ENCODE measurements around the gene PLEKHA8. TPM values are rescaled to one million over a fixed set of nuclear protein-coding genes. Genes with fewer than 3 reads are reported as not detected.

The PLEKHA8 gene
- total RNA-seq, 2 donors from 2014 or later, result 5.5 to 12.0 TPM

DNA sequence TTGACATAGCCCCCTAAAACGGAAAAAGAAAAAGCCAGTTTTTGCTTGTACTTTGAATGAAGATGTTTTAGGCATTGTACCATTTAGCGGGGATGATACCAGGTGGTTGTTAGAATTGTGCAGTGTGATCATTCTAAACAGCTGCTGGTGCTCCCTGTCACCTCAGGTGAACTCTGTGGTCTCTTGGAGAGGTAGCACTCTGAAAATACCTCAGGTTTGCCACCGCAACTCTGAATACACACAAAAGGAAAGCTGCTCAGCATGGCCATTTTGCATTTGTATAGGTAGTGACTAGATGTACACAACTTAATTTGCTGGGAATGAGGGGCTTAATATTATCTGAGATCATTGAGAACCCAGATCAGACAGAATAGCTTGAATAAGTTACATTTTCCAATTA is 52.6 kb downstream of the PLEKHA8 start:
- 97% methylated on average over 3 of the region's 3 CpGs for WGBS
- Histone ChIP-seq H3K36me3 (no peaks in the 10 kb centered on the region), H3K27me3 (replicated peaks; ENCODE audit: insufficient read depth) (no peaks in the 10 kb centered on the region), H3K9me3 (no peaks in the 10 kb centered on the region), H3K27ac (no peak overlapping the region), H3K4me3 (no peak overlapping the region), H3K4me1 (replicated peaks) (no peaks in the 10 kb centered on the region)
- TF ChIP-seq POLR2A (IDR thresholded peaks at IDR 0.05), result no peak
- intact Hi-C loops (cut with DNase I), result no loop called here
- no peak for DNase-seq (ENCODE audit: low spot score)

DNA sequence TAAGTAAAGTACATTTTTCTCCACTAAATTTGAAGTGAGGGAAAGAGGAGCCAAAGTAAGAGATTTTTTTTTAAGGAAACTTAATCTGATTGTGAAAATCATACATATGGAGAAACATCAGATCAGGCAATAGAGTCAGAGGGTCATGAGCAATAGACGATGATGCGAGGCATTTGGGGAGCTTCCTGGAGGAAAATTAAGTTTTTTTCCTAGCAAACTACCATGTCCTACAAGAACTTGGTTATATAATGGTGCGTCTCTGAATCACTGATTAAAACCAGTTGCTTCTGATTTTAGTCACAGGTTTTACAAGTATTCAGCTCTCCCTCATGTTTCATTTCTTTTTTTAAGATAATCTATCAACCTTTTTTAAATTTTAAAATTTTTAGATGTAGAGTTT is 54.5 kb downstream of the PLEKHA8 start:
- H3K4me1 ChIP-seq (replicated peaks), result no peaks in the 10 kb centered on the region
- no peak overlapping the region for H3K4me3 ChIP-seq
- H3K9me3 ChIP-seq, result no peaks in the 10 kb centered on the region
- no peaks in the 10 kb centered on the region for H3K36me3 ChIP-seq
- H3K27ac ChIP-seq, result no peak overlapping the region
- intact Hi-C loops (cut with DNase I), result no loop called here
- TF ChIP-seq POLR2AphosphoS5 (IDR thresholded peaks at IDR 0.05) (no peak), POLR2A (IDR thresholded peaks at IDR 0.05) (no peak)
- TF ChIP-seq, protein P1, sequence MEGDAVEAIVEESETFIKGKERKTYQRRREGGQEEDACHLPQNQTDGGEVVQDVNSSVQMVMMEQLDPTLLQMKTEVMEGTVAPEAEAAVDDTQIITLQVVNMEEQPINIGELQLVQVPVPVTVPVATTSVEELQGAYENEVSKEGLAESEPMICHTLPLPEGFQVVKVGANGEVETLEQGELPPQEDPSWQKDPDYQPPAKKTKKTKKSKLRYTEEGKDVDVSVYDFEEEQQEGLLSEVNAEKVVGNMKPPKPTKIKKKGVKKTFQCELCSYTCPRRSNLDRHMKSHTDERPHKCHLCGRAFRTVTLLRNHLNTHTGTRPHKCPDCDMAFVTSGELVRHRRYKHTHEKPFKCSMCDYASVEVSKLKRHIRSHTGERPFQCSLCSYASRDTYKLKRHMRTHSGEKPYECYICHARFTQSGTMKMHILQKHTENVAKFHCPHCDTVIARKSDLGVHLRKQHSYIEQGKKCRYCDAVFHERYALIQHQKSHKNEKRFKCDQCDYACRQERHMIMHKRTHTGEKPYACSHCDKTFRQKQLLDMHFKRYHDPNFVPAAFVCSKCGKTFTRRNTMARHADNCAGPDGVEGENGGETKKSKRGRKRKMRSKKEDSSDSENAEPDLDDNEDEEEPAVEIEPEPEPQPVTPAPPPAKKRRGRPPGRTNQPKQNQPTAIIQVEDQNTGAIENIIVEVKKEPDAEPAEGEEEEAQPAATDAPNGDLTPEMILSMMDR (IDR thresholded peaks at IDR 0.05), result no peak
- DNase-seq (ENCODE audit: low spot score), result no peak
- no peaks in the 10 kb centered on the region for H3K27me3 ChIP-seq (replicated peaks; ENCODE audit: insufficient read depth)
- 98% methylated on average over 3 of the region's 3 CpGs for WGBS

DNA sequence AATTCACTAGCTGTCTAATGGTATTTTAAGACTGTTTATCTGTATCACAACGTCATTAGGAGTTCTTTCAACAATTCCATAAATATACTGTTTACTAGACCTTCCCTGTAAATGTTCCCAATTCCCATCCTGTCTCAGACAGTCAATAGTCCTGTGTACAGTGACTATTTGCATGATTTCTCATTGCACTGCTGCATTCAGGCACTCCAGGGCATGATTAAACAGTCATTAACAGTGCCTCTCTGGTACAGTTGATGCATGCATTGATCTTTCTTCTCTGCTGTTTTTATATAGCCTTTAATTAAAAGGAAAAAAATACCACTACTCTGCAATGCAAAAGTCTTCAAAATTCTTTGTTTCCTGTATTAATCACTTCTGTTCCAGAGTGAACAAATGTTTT is 55.1 kb downstream of the PLEKHA8 start:
- Histone ChIP-seq H3K9me3 (no peaks in the 10 kb centered on the region), H3K36me3 (no peaks in the 10 kb centered on the region), H3K27me3 (replicated peaks; ENCODE audit: insufficient read depth) (no peaks in the 10 kb centered on the region), H3K4me3 (no peak overlapping the region), H3K27ac (no peak overlapping the region), H3K4me1 (replicated peaks) (no peaks in the 10 kb centered on the region)
- intact Hi-C loops (cut with DNase I), result no loop called here
- no peak for DNase-seq (ENCODE audit: low spot score)
- 37% methylated on average over 1 of the region's 1 CpG for WGBS
- TF ChIP-seq, protein P1 (IDR thresholded peaks at IDR 0.05), result no peak
- TF ChIP-seq POLR2A (IDR thresholded peaks at IDR 0.05), result no peak
- TF ChIP-seq POLR2AphosphoS5 (IDR thresholded peaks at IDR 0.05), result no peak

DNA sequence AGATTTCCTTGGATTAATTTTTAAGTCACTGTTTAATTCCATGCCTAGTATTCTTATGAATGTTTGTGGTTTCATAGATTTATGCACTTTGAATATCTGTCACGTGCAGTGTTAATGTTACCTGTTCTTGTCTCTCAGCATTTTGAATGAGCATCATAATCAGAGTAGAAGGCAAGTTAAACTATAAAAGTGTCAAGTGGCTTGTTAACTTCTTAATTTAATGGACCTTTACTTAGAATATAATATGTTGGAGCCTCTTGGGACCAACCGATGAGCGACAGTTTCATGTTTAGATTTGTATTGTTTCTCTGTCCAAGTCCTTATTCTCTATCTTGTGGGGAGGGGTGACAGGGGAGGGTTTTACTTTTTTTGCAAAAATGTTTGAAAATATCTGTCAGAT is 56.0 kb downstream of the PLEKHA8 start:
- Histone ChIP-seq H3K4me1 (replicated peaks) (no peaks in the 10 kb centered on the region), H3K36me3 (no peaks in the 10 kb centered on the region), H3K27ac (no peak overlapping the region), H3K9me3 (no peaks in the 10 kb centered on the region), H3K27me3 (replicated peaks; ENCODE audit: insufficient read depth) (no peaks in the 10 kb centered on the region), H3K4me3 (no peak overlapping the region)
- WGBS, result 64% methylated on average over 3 of the region's 3 CpGs
- TF ChIP-seq POLR2A (IDR thresholded peaks at IDR 0.05) (no peak), POLR2AphosphoS5 (IDR thresholded peaks at IDR 0.05) (no peak)
- TF ChIP-seq, protein P1 (IDR thresholded peaks at IDR 0.05), result no peak
- DNase-seq (ENCODE audit: low spot score), result no peak
- intact Hi-C loops (cut with DNase I), result no loop called here

DNA sequence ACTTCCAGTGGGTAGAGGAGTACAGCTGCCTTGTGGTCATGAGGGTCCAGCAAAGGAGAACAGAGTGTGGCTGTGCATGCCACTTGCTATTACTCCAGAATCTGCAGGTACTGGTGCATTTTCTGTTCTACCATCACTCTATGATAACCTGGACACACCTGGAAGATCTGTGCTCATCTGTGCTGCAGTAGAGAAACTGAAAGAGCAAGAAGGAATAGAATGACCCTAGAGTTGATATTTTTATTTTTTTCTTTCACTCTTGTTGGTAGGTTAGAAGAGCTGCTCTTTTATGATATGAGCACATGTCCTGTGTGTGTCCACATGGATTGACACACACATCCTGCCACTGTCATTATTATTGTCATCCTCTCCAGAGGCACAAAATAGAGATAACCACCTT is 58.3 kb downstream of the PLEKHA8 start:
- intact Hi-C loops (cut with DNase I), result no loop called here
- TF ChIP-seq POLR2AphosphoS5 (IDR thresholded peaks at IDR 0.05) (no peak), POLR2A (IDR thresholded peaks at IDR 0.05) (no peak)
- TF ChIP-seq, protein P1 (IDR thresholded peaks at IDR 0.05), result no peak
- DNase-seq (ENCODE audit: low spot score), result no peak
- Histone ChIP-seq H3K27ac (no peak overlapping the region), H3K27me3 (replicated peaks; ENCODE audit: insufficient read depth) (no peaks in the 10 kb centered on the region), H3K4me1 (replicated peaks) (no peaks in the 10 kb centered on the region), H3K9me3 (no peaks in the 10 kb centered on the region), H3K36me3 (no peaks in the 10 kb centered on the region), H3K4me3 (no peak overlapping the region)
